Natural killer cell (primary cell): ENCODE data around the gene FOCAD. TPM values are rescaled to one million over a fixed set of nuclear protein-coding genes. Genes with fewer than 3 reads are reported as not detected.
"Not testable (repeated sequence)": the region's sequence is repeated elsewhere in the genome, so short reads cannot be mapped to it uniquely, and the experiment has no call there.

ENCODE experiments used
- ATAC-seq, 3 donors: fragments of 150-1000 bp in 2 of 3; fragments of 200-7000 bp in 1 of 3; cut with Tn5 transposase; 1 replicate in 1 of 3; 2 replicates in 2 of 3; pipeline ENCODE4 v1.10.0; 2021; ENCODE audit warnings: mild to moderate bottlenecking in 2 of 3, moderate library complexity in 2 of 3
- DNase-seq, 2 donors: peaks; one replicate each; pipeline versions ENCODE4 v3.0.0 to v3.0.0-alpha.2; 2013 to 2021; ENCODE audit warnings: mixed read lengths in 1 of 2
- H3K27ac ChIP-seq: one replicate; pipeline ENCODE4 v1.5.1; 2013; ENCODE audit warnings: mild to moderate bottlenecking, low read length
- H3K27me3 ChIP-seq: one replicate; pipeline ENCODE4 v1.6.1; 2013; ENCODE audit warnings: low read length; ENCODE audit not compliant: control insufficient read depth, insufficient read depth
- H3K36me3 ChIP-seq: one replicate; pipeline ENCODE4 v1.6.1; 2013; ENCODE audit warnings: low read length; ENCODE audit not compliant: control insufficient read depth, insufficient read depth
- H3K4me1 ChIP-seq: one replicate; pipeline ENCODE4 v1.6.1; 2013; ENCODE audit warnings: low read length; ENCODE audit not compliant: control insufficient read depth, insufficient read depth
- H3K4me3 ChIP-seq: one replicate; pipeline ENCODE4 v1.5.1; 2013; ENCODE audit warnings: low read length
- H3K9me3 ChIP-seq: one replicate; pipeline ENCODE4 v1.6.1; 2013; ENCODE audit warnings: low read length; ENCODE audit not compliant: control insufficient read depth, insufficient read depth
- H3K27ac Mint-ChIP-seq, 2 donors: one replicate each; pipeline ENCODE4 v1.8.0; 2022; ENCODE audit warnings: mild to moderate bottlenecking in 2 of 2, mixed read lengths in 2 of 2, moderate library complexity in 1 of 2
- H3K27me3 Mint-ChIP-seq, 2 donors: one replicate each; pipeline ENCODE4 v1.8.0; 2022; ENCODE audit warnings: low read depth in 2 of 2, mixed read lengths in 2 of 2
- H3K36me3 Mint-ChIP-seq: one replicate; pipeline ENCODE4 v1.8.0; 2022; ENCODE audit warnings: mixed read lengths
- H3K4me1 Mint-ChIP-seq, 2 donors: one replicate each; pipeline ENCODE4 v1.8.0; 2022; ENCODE audit warnings: mixed read lengths in 2 of 2
- H3K4me3 Mint-ChIP-seq: one replicate; pipeline ENCODE4 v1.8.0; 2022; ENCODE audit warnings: mild to moderate bottlenecking, moderate library complexity, mixed read lengths
- H3K9me3 Mint-ChIP-seq, 2 donors: one replicate each; pipeline ENCODE4 v1.8.0; 2022; ENCODE audit warnings: mixed read lengths in 2 of 2
- WGBS: methylation state at CpG from one replicate; pipeline ENCODE4 v1.1.7; 2013; ENCODE audit warnings: missing lambda C conversion rate; ENCODE audit not compliant: insufficient coverage; 5-methylcytosine and 5-hydroxymethylcytosine counted together
- intact Hi-C: fragments of 100-400 bp; cut with micrococcal nuclease; formaldehyde crosslinking; loops from one replicate; pipeline ENCODE4 v1.14.2; 2022
- total RNA-seq, 4 donors: library from RNA; stranded (reverse); fragments of 120-200 nt in 1 of 4; gene quantifications; one replicate each; pipeline versions ENCODE4 v1.2.3 to v1.2.4, GENCODE V29; 2013 to 2022
- TF ChIP-seq, protein P1 (sequence below): fragments of 200-600 bp; IDR thresholded peaks from one replicate; pipeline ENCODE4 v1.8.0; 2022; ENCODE audit warnings: antibody characterized with exemption

The FOCAD gene
- total RNA-seq, 3 donors from 2014 or later (not counting 1 experiment from before 2014, with no cell fraction given): 15.1 to 27.6 (median 18.8) TPM

DNA sequence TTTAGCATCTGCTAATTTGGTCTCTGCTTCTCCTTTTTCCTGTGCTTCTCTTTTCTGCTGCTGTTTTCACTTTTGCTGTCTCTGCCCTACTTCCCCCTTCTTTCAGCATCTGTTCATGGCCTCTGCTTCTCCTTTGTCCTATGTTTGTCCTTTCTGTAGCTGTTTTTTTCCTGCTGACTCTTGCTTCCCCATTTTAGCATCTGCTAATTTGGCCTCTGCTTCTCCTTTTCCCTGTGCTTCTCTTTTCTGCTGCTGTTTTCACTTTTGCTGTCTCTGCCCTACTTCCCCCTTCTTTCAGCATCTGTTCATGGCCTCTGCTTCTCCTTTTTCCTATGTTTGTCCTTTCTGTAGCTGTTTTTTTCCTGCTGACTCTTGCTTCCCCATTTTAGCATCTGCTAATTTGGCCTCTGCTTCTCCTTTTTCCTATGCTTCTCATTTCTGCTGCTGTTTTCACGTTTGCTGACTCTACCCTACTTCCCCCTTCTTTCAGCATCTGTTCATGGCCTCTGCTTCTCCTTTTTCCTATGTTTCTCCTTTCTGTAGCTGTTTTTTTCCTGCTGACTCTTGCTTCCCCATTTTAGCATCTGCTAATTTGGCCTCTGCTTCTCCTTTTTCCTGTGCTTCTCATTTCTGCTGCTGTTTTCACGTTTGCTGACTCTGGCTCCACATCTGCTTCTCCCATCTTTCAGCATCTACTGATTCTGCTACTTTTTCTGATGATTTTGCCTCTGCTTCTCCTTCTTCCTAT, 290.3 kb downstream of the FOCAD start:
- H3K27ac ChIP-seq, H3K4me1 ChIP-seq, H3K36me3 ChIP-seq, H3K9me3 Mint-ChIP-seq, intact Hi-C loops, ATAC-seq, DNase-seq, H3K4me3 Mint-ChIP-seq, H3K4me3 ChIP-seq, H3K27me3 ChIP-seq, H3K4me1 Mint-ChIP-seq, H3K9me3 ChIP-seq, H3K27ac Mint-ChIP-seq, H3K27me3 Mint-ChIP-seq, H3K36me3 Mint-ChIP-seq: not testable (repeated sequence)
- WGBS: 35% methylated on average over 2 of the region's 2 CpGs

DNA sequence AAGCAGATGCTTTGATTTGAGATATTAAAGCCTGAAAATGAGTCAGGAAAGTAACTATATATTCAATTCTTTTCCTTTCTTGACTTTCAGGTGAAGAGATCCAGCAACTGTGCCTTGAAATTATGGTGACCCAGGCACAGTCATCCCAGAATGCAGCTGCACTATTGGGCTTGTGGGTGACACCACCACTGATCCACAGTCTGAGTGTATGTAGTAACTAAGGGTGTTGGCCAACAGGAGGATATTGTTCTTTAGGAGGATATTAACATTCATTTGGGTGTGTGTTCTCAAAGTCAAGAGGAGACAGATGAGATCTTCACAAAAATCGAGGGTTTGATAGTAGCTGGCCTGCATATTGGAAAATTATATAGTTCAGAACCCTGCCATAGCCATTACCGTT, 294.2 kb downstream of the FOCAD start:
- H3K9me3 Mint-ChIP-seq: no peaks in the 10 kb centered on the region
- intact Hi-C loops: no loop called here
- H3K36me3 Mint-ChIP-seq: peaks cover 10% of the 10 kb centered on the region
- H3K4me1 ChIP-seq: no peaks in the 10 kb centered on the region
- H3K27ac Mint-ChIP-seq: no peak overlapping the region
- WGBS: 94% methylated on average over 2 of the region's 2 CpGs
- H3K4me3 ChIP-seq: no peak overlapping the region
- DNase-seq (no peak), ATAC-seq (no peak)
- no peaks in the 10 kb centered on the region for H3K9me3 ChIP-seq
- H3K4me1 Mint-ChIP-seq: no peaks in the 10 kb centered on the region
- H3K27ac ChIP-seq: no peak overlapping the region
- H3K27me3 ChIP-seq: no peaks in the 10 kb centered on the region
- H3K4me3 Mint-ChIP-seq: no peak overlapping the region
- H3K27me3 Mint-ChIP-seq: no peaks in the 10 kb centered on the region
- H3K36me3 ChIP-seq: peaks cover 15% of the 10 kb centered on the region
- TF ChIP-seq, protein P1, sequence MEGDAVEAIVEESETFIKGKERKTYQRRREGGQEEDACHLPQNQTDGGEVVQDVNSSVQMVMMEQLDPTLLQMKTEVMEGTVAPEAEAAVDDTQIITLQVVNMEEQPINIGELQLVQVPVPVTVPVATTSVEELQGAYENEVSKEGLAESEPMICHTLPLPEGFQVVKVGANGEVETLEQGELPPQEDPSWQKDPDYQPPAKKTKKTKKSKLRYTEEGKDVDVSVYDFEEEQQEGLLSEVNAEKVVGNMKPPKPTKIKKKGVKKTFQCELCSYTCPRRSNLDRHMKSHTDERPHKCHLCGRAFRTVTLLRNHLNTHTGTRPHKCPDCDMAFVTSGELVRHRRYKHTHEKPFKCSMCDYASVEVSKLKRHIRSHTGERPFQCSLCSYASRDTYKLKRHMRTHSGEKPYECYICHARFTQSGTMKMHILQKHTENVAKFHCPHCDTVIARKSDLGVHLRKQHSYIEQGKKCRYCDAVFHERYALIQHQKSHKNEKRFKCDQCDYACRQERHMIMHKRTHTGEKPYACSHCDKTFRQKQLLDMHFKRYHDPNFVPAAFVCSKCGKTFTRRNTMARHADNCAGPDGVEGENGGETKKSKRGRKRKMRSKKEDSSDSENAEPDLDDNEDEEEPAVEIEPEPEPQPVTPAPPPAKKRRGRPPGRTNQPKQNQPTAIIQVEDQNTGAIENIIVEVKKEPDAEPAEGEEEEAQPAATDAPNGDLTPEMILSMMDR: no peak

DNA sequence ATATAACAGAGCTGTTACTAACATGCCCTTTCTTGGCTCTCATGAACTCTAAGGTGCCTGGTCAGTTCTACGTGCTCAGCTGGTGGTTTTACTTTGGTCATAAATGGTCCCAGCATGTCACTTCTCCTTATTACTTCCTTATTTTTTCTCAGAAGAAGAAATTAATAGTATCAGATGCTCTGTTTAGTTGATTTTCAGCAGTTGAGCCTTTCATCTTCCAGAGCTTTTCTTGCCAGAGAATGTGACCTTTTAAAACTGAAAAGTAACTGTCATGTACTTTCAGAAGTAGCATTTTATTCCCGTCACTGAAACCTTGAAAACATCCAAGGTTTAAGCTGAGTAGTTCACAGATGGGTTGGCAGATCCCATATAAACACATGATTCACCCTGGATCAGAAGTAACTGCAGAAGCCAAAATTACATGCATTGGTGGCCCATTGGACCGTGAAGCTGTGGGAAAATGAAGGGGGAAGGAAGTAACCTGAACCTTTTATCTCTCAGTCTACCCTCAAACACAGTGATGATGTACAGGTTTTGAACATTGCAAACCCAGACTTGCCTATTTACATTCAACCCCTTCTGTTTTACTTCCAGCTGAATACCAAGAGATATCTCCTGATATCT, 296.9 kb downstream of the FOCAD start:
- H3K4me3 Mint-ChIP-seq: no peak overlapping the region
- H3K27ac ChIP-seq: no peak overlapping the region
- H3K4me1 Mint-ChIP-seq: no peaks in the 10 kb centered on the region
- peaks cover 10% of the 10 kb centered on the region for H3K36me3 Mint-ChIP-seq
- peaks cover 15% of the 10 kb centered on the region for H3K36me3 ChIP-seq
- no peaks in the 10 kb centered on the region for H3K9me3 ChIP-seq
- no peaks in the 10 kb centered on the region for H3K9me3 Mint-ChIP-seq
- no peak overlapping the region for H3K27ac Mint-ChIP-seq
- ATAC-seq: no peak
- TF ChIP-seq, protein P1: no peak
- H3K27me3 Mint-ChIP-seq: no peaks in the 10 kb centered on the region
- DNase-seq: no peak
- no peaks in the 10 kb centered on the region for H3K27me3 ChIP-seq
- H3K4me3 ChIP-seq: no peak overlapping the region
- intact Hi-C loops: no loop called here
- H3K4me1 ChIP-seq: no peaks in the 10 kb centered on the region
- 56% methylated on average over 2 of the region's 3 CpGs for WGBS

DNA sequence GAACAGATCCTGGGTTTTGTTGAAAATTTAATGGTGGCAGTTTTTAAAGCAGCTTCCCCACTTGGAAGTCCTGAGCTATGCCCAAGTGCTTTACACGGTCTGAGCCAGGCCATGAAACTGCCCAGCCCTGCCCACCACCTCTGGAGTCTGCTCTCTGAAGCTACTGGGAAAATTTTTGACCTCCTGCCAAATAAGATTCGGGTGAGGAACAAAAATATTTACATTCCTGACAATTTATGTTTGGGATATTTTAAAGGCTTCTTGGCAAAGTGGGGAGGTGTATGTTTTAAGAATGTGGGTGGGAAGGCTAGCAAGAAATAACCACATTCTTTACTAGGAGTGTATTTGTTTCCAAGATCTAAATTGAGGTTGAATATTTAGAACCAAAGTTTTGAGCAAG, 297.4 kb downstream of the FOCAD start:
- no peak overlapping the region for H3K4me3 Mint-ChIP-seq
- H3K4me1 Mint-ChIP-seq: no peaks in the 10 kb centered on the region
- DNase-seq: no peak
- 100% methylated on average over 1 of the region's 2 CpGs for WGBS
- Histone ChIP-seq H3K27me3 (no peaks in the 10 kb centered on the region), H3K9me3 (no peaks in the 10 kb centered on the region), H3K4me1 (no peaks in the 10 kb centered on the region), H3K36me3 (peaks cover 12% of the 10 kb centered on the region), H3K27ac (no peak overlapping the region), H3K4me3 (no peak overlapping the region)
- no peaks in the 10 kb centered on the region for H3K27me3 Mint-ChIP-seq
- TF ChIP-seq, protein P1: no peak
- peaks cover 10% of the 10 kb centered on the region for H3K36me3 Mint-ChIP-seq
- intact Hi-C loops: no loop called here
- H3K9me3 Mint-ChIP-seq: no peaks in the 10 kb centered on the region
- no peak for ATAC-seq
- H3K27ac Mint-ChIP-seq: no peak overlapping the region
